MCF 10A (cell line): Measurements from ENCODE around the gene SLC2A10. TPM values are rescaled to one million over a fixed set of nuclear protein-coding genes. Genes with fewer than 3 reads are reported as not detected.
A peak's percentile ranks its signal among the peaks of the same experiment; 100 is the strongest.

ENCODE experiments used
- BruUV-seq: library from RNA; stranded (reverse); fragments of 400-500 nt; replicated peaks from 2 replicates; lab custom pipeline; 2021; lab: Mats Ljungman, UMichigan
- CTCF ChIA-PET: fragments of 300-600 bp; sonication (Branson Sonifier 250); formaldehyde crosslinking; extraction: SDS; loops from one replicate; lab custom pipeline; 2021; ENCODE audit warnings: antibody characterized with exemption, inconsistent platforms; lab: Yijun Ruan, JAX
- POLR2A ChIA-PET: fragments of 300-600, 350-650 bp; sonication (Branson Sonifier 250); formaldehyde crosslinking; extraction: SDS; loops from one replicate; lab custom pipeline; 2020; ENCODE audit warnings: antibody characterized with exemption, inconsistent platforms; lab: Yijun Ruan, JAX
- DNase-seq: peaks from one replicate; pipeline ENCODE4 v3.0.0-alpha.2; 2018; ENCODE audit not compliant: unreplicated experiment
- H3K27ac Mint-ChIP-seq: one replicate; pipeline ENCODE4 v1.8.0; 2022; ENCODE audit warnings: mild to moderate bottlenecking, low read depth, mixed read lengths; ENCODE audit not compliant: unreplicated experiment
- H3K27me3 Mint-ChIP-seq: one replicate; pipeline ENCODE4 v1.8.0; 2022; ENCODE audit warnings: mixed read lengths; ENCODE audit not compliant: insufficient read depth, unreplicated experiment
- H3K36me3 Mint-ChIP-seq: one replicate; pipeline ENCODE4 v1.8.0; 2022; ENCODE audit warnings: mild to moderate bottlenecking, moderate library complexity, mixed read lengths; ENCODE audit not compliant: insufficient read depth, unreplicated experiment
- H3K4me1 Mint-ChIP-seq: one replicate; pipeline ENCODE4 v1.8.0; 2022; ENCODE audit warnings: mixed read lengths; ENCODE audit not compliant: insufficient read depth, unreplicated experiment
- H3K4me3 Mint-ChIP-seq: one replicate; pipeline ENCODE4 v1.8.0; 2022; ENCODE audit warnings: mild to moderate bottlenecking, moderate library complexity, mixed read lengths; ENCODE audit not compliant: unreplicated experiment
- H3K9me3 Mint-ChIP-seq: one replicate; pipeline ENCODE4 v1.8.0; 2022; ENCODE audit warnings: mixed read lengths; ENCODE audit not compliant: unreplicated experiment
- CTCF ChIP-seq: fragments of 200-600 bp; IDR thresholded peaks from one replicate; pipeline ENCODE4 v1.8.0; 2022; ENCODE audit warnings: antibody characterized with exemption, mild to moderate bottlenecking; ENCODE audit not compliant: unreplicated experiment
- intact Hi-C: fragments of 100-400 bp; cut with micrococcal nuclease; formaldehyde crosslinking; loops from 2 replicates; pipeline ENCODE4 v1.14.1; 2022
- total RNA-seq: library from RNA; stranded (reverse); gene quantifications from 2 replicates; pipeline ENCODE4 v1.2.3, GENCODE V29; 2022

SLC2A10 gene
- total RNA-seq, 1 experiment from 2014 or later = not detected

DNA sequence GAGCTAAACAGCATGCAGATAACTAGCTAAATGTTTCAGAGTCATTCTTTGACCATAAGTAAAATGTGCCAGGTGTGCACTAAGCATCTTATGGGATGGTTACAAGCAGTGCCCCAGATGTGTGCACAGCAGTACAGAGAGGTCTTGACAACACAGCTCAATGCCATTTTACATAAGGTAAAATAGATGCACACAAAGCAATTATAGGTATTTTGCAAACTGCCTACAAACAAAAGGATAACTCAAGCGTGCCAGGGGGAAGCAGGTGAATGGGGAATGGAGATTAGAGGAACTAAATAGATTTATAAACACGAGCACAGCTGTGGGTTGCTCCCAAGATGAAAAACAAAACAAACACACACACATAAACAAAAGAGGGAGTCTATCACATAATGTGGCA, 64.8 kb downstream of the SLC2A10 start:
- H3K27ac Mint-ChIP-seq = no peak overlapping the region
- H3K36me3 Mint-ChIP-seq = no peaks in the 10 kb centered on the region
- ChIA-PET POLR2A (no interaction called here), CTCF (interaction anchor here (0.6 to 0.8 kb wide), 4 partner anchors 17 to 462 kb away, joined by 3 to 7 read pairs (median 3); no protein-coding TSS in a partner anchor)
- peaks cover 9% of the 10 kb centered on the region for H3K9me3 Mint-ChIP-seq
- DNase-seq = no peak
- intact Hi-C loops = no loop called here
- BruUV-seq = no TSS peak
- peaks cover 18% of the 10 kb centered on the region for H3K27me3 Mint-ChIP-seq
- no peak overlapping the region for H3K4me3 Mint-ChIP-seq
- peaks cover 6% of the 10 kb centered on the region for H3K4me1 Mint-ChIP-seq
- no peak for TF ChIP-seq CTCF

DNA sequence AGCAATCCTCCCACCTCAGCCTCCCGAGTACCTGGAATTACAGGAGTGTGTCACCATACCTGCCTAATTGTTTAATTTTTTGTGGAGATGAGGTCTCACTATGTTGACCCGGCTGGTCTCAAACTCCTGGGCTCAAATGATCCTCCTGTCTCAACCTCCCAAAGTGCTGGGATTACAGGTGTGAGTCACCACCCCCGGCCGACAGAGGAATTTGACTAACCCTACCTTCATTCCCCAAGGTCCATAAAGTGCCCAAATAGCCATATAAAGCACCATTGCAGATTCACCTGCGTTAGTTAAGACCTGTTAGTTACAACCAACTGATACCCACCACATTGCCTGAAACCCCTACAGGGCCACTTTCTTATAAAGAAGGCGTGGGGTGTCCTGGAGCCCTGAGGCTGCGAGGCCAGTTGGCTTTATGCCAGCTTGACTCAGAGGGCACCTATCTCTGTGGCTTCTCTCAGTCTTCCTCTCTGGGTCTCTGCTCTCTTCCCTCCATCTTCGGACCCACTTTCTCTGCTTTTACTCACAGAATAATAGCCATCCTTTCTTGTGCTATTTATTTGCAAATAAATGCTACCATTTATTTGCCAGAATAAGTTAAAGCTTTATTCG, 65.6 kb downstream of the SLC2A10 start:
- no peaks in the 10 kb centered on the region for H3K36me3 Mint-ChIP-seq
- no peak overlapping the region for H3K4me3 Mint-ChIP-seq
- DNase-seq = peak; percentile 37
- intact Hi-C loops = no loop called here
- no peak overlapping the region for H3K27ac Mint-ChIP-seq
- CTCF ChIA-PET = interaction anchor here (0.6 kb wide), 2 partner anchors 462 to 495 kb away, joined by 3 to 4 read pairs; no protein-coding TSS in a partner anchor
- H3K9me3 Mint-ChIP-seq = peaks cover 9% of the 10 kb centered on the region
- no TSS peak for BruUV-seq
- peaks cover 6% of the 10 kb centered on the region for H3K4me1 Mint-ChIP-seq
- H3K27me3 Mint-ChIP-seq = peaks cover 18% of the 10 kb centered on the region
- no peak for TF ChIP-seq CTCF
- POLR2A ChIA-PET = no interaction called here

GRCh38 chr20:46775806-46776205, 66.4 kb downstream of the SLC2A10 start:
- H3K27me3 Mint-ChIP-seq = peaks cover 18% of the 10 kb centered on the region
- H3K9me3 Mint-ChIP-seq = peaks cover 9% of the 10 kb centered on the region
- no peak for TF ChIP-seq CTCF
- peaks cover under 1% of the 10 kb centered on the region for H3K4me1 Mint-ChIP-seq
- ChIA-PET POLR2A (interaction anchor here (1.4 kb wide), 1 partner anchor 10 kb away, joined by 4 read pairs; no protein-coding TSS in a partner anchor), CTCF (interaction anchor here (0.6 to 1.0 kb wide), 4 partner anchors 9 to 682 kb away, joined by 3 to 4 read pairs (median 4); no protein-coding TSS in a partner anchor)
- no peaks in the 10 kb centered on the region for H3K36me3 Mint-ChIP-seq
- no TSS peak for BruUV-seq
- no peak overlapping the region for H3K4me3 Mint-ChIP-seq
- intact Hi-C loops = no loop called here
- DNase-seq = no peak
- H3K27ac Mint-ChIP-seq = no peak overlapping the region

DNA sequence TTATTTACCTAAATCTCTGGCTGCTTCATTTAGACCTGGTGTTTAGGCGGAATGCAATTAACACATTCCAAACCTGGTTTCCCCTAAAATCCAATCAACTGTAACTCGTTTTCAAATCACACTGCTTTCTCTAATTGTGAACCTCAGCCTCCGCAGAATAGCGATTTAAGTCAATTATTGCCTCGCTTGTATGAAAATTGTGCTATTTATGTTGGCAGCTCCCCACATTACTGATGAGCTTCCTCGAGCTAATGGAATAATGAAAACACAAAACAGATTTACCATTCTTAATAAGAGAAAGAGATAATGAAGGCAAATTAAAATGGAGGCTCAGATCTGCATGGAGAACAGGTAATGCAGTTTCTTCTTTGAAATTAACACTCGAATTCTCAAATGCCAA, 67.9 kb downstream of the SLC2A10 start:
- Mint-ChIP-seq H3K4me3 (no peak overlapping the region), H3K36me3 (no peaks in the 10 kb centered on the region), H3K9me3 (peaks cover 9% of the 10 kb centered on the region), H3K27me3 (peaks cover 18% of the 10 kb centered on the region), H3K27ac (no peak overlapping the region), H3K4me1 (no peaks in the 10 kb centered on the region)
- intact Hi-C loops = no loop called here
- DNase-seq = no peak
- TF ChIP-seq CTCF = no peak
- ChIA-PET CTCF (interaction anchor here (0.6 to 1.2 kb wide), 2 partner anchors 22 to 25 kb away, joined by 3 to 7 read pairs; no protein-coding TSS in a partner anchor), POLR2A (interaction anchor here (1.4 kb wide), 1 partner anchor 8 kb away, joined by 4 read pairs; no protein-coding TSS in a partner anchor)
- BruUV-seq = no TSS peak
